NCI-H524 (cell line): ENCODE data around the gene WIZ.
"Not testable (repeated sequence)": the region's sequence is repeated elsewhere in the genome, so short reads cannot be mapped to it uniquely, and the experiment has no call there.

Source experiments
- DNase-seq, 2 experiments: peaks; one replicate each; lab custom pipeline; 2025; lab: John Stamatoyannopoulos, UW

Gene WIZ

GRCh38 chr19:15402411-15403150 is 47.2 kb downstream of the WIZ start:
- no peak for DNase-seq

GRCh38 chr19:15401397-15401710 is 48.4 kb downstream of the WIZ start:
- no peak for DNase-seq

- DNase-seq, result no peak
These were observed 49.0 kb downstream of the WIZ start for GRCh38 chr19:15400521-15401396.

- DNase-seq, result no peak
These were observed 50.1 kb downstream of the WIZ start for GRCh38 chr19:15399635-15400034.

- no peak for DNase-seq
These were observed 50.6 kb downstream of the WIZ start for GRCh38 chr19:15399234-15399515.

GRCh38 chr19:15398501-15399233 is 51.1 kb downstream of the WIZ start:
- DNase-seq, result no peak

GRCh38 chr19:15397782-15398181 is 52.0 kb downstream of the WIZ start:
- no peak for DNase-seq

GRCh38 chr19:15397236-15397635 is 52.5 kb downstream of the WIZ start:
- no peak for DNase-seq

- no peak for DNase-seq
These were observed 53.3 kb downstream of the WIZ start for GRCh38 chr19:15396436-15396835.

GRCh38 chr19:15395251-15395650 is 54.5 kb downstream of the WIZ start:
- not testable (repeated sequence) for DNase-seq

GRCh38 chr19:15394426-15394825 is 55.3 kb downstream of the WIZ start:
- no peak for DNase-seq

GRCh38 chr19:15393963-15394362 is 55.8 kb downstream of the WIZ start:
- no peak for DNase-seq

- no peak for DNase-seq
These were observed 58.9 kb downstream of the WIZ start for GRCh38 chr19:15390814-15391213.

- no peak for DNase-seq
These were observed 67.9 kb downstream of the WIZ start for GRCh38 chr19:15381864-15382263.

GRCh38 chr19:15381429-15381828 is 68.3 kb downstream of the WIZ start:
- no peak for DNase-seq

GRCh38 chr19:15379999-15380647 is 69.6 kb downstream of the WIZ start:
- DNase-seq, result peak; percentile 41 to 69

GRCh38 chr19:15379083-15379998 is 70.4 kb downstream of the WIZ start, which contains the start of gene AKAP8:
Gene AKAP8, minus strand, starts transcription at chr19:15379787. Its CDS starts 56 bp downstream, at chr19:15379731.
- DNase-seq, result peak; percentile 97 to 99

- peak; percentile 25 to 51 for DNase-seq
These were observed 71.1 kb downstream of the WIZ start for GRCh38 chr19:15378534-15379082.

GRCh38 chr19:15374796-15375440 is 74.8 kb downstream of the WIZ start:
- DNase-seq, result no peak

GRCh38 chr19:15374105-15374651 is 75.6 kb downstream of the WIZ start:
- no peak for DNase-seq
